GM19043 (cell line): ENCODE data around the gene CNNM1.

Experiments
- ATAC-seq: cut with Tn5 transposase; IDR thresholded peaks from one replicate; pipeline ENCODE4 v1.9.1; 2021; ENCODE audit warnings: low read depth; ENCODE audit not compliant: unreplicated experiment

CNNM1 gene

DNA sequence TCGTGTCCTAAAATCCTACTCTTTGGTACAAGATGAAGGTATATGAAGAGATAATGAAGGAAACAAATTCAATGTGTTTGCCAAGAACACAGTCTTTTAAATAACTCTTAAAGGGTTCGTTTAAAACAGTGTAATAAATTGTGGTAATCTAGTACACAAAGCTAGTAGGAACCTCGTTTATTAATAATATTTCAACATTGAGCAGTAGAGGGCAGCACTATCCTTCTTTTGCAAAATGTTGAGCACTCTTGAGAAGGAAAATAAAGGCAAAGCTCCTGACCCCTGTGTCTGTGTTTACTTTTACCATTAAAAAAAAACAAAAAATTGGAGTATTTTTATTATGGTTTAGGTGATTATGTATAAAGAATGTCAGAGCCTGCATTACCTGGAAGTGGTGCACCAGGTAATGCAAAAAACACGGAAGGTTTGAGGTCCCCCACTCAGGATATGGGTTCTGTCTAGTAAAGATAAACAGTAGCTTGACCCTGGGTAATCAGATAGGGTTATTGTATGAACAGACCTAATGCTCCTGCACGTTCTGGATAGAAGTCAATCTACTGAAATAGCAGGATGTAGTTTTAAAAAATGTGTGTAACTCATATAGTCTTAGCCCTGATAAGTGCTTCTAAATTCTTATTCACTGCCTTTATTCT lies 107.0 kb downstream of the CNNM1 start:
- ATAC-seq, result peak; percentile 48

DNA sequence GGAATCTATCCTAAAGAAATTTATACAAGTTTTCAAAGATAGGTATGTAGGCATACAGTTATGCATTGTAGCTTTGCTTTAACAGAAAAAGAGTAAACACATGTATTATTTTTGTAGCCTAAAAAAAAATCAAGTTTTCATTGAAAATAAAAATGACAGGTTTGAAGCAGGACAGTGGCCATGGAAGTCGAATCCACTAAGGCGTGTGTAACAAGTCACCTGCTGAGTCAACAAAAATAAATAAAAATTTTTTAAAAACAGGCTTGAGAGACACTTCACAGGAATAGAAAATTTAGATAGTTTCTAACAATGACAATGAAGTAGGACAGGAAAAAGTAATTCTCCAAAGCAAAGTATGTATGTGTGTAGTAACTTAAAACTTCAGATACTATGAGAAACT lies 109.7 kb downstream of the CNNM1 start:
- no peak for ATAC-seq

DNA sequence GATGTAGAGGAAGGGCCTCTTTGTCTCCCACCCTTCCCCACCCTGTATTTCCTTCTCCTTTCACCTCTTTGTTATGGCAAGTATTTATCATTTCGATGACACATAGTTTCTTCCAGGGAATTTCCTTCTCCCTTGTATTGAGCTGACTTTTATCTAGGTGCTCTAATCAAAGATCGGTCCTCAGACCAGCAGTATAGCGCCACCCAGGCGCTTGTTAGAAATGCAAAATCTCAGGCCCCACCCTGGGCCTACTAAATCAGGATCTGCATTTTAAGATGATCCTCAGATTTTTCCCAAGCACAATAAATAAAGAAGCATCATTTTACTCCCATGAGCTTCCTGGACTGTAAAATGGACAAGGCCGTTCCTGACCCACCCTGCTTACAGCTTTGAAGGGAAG lies 113.2 kb downstream of the CNNM1 start:
- ATAC-seq, result no peak

DNA sequence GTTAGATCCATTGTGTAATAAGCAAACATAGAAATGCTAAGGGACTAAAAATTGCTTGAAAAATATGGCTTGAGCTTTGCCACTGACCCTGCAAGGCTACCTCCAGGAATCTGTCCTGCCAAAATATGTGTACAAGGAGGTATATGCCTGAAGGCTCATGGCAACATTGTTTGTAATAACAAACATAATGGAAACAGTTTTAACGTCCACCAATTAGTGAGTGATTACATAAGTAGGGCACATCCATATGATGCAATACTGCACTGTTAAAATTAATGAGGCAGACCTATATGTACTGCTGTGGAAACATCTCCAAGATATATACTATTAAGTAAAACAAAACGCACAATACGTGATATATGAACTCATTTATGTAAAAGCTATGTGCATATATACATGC lies 114.3 kb downstream of the CNNM1 start:
- ATAC-seq, result no peak
